HepG2 (cell line): Measurements from ENCODE around the gene MYH9. TPM values are rescaled to one million over a fixed set of nuclear protein-coding genes. Genes with fewer than 3 reads are reported as not detected.

Experiments used
- AKAP8 ChIP-seq: sonication (generic); formaldehyde crosslinking; IDR thresholded peaks from 2 replicates; pipeline ENCODE4 v1.5.1; 2020; ENCODE audit warnings: mild to moderate bottlenecking, missing genetic modification reagents
- ETV6 ChIP-seq: sonication (generic); formaldehyde crosslinking; conservative IDR thresholded peaks from 2 replicates; pipeline ENCODE4 v1.4.0; 2020; ENCODE audit warnings: missing genetic modification reagents
- HDAC2 ChIP-seq: sonication (generic); formaldehyde crosslinking; IDR thresholded peaks from 2 replicates; pipeline ENCODE4 v1.4.0; 2020; ENCODE audit warnings: missing genetic modification reagents
- JUNB ChIP-seq: sonication (generic); formaldehyde crosslinking; IDR thresholded peaks from 2 replicates; pipeline ENCODE4 v1.8.0; 2022; ENCODE audit warnings: missing genetic modification reagents, mild to moderate bottlenecking, borderline replicate concordance
- NPAS2 ChIP-seq: sonication (generic); formaldehyde crosslinking; IDR thresholded peaks from 2 replicates; pipeline ENCODE4 v1.8.0; 2022; ENCODE audit warnings: mild to moderate bottlenecking, missing genetic modification reagents, borderline replicate concordance
- SKI ChIP-seq: fragments of 450-650 bp; IDR thresholded peaks from one replicate; pipeline ENCODE4 v1.6.1; 2018; ENCODE audit warnings: mild to moderate bottlenecking; ENCODE audit not compliant: partially characterized antibody
- TOPORS ChIP-seq: sonication (generic); formaldehyde crosslinking; IDR thresholded peaks from 2 replicates; pipeline ENCODE4 v1.8.0; 2023; ENCODE audit warnings: mild to moderate bottlenecking, missing genetic modification reagents
- TP53 ChIP-seq: sonication (generic); formaldehyde crosslinking; conservative IDR thresholded peaks from 2 replicates; pipeline ENCODE4 v1.4.0; 2020; ENCODE audit warnings: missing genetic modification reagents
- ZFP41 ChIP-seq: sonication (generic); formaldehyde crosslinking; IDR thresholded peaks from 2 replicates; pipeline ENCODE4 v1.4.0; 2020; ENCODE audit warnings: mild to moderate bottlenecking, missing genetic modification reagents, borderline replicate concordance
- ZNF746 ChIP-seq: sonication (generic); formaldehyde crosslinking; IDR thresholded peaks from 2 replicates; pipeline ENCODE4 v1.8.0; 2022; ENCODE audit warnings: mild to moderate bottlenecking, missing genetic modification reagents
- polyA plus RNA-seq, 8 experiments: library from polyadenylated mRNA; depleted of rRNA in 3 of 8; stranded (reverse) in 7 of 8; unstranded in 1 of 8; fragments of >200 nt; fragmentation: Illumina TruSeq in 4 of 8; extraction: Trizol in 4 of 8; gene quantifications; 2 replicates each; pipeline versions ENCODE4 v1.2.1 to v1.2.3, GENCODE V29; 2011 to 2016; ENCODE audit warnings: low read depth in 4 of 8, missing spikeins in 1 of 8, mixed read lengths in 1 of 8; ENCODE audit not compliant: insufficient read depth in 1 of 8
- total RNA-seq, 5 experiments: library from RNA; depleted of rRNA; stranded (reverse); fragments of >200 nt; fragmentation: Illumina TruSeq; extraction: Trizol; gene quantifications; 2 replicates each; pipeline ENCODE4 v1.2.3, GENCODE V29; 2016; ENCODE audit warnings: low read depth in 1 of 5
- TF ChIP-seq, protein P1 (sequence below), 2 experiments: sonication (generic) in 1 of 2; formaldehyde crosslinking in 1 of 2; IDR thresholded peaks; 2 replicates each; pipeline versions ENCODE4 v1.5.1 to v1.6.1; 2011 to 2020; ENCODE audit warnings: borderline replicate concordance in 1 of 2, low read depth in 1 of 2, low read length in 1 of 2, mild to moderate bottlenecking in 1 of 2, missing genetic modification reagents in 1 of 2, moderate library complexity in 1 of 2
- TF ChIP-seq, protein P2 (sequence below): sonication (generic); formaldehyde crosslinking; IDR thresholded peaks from 2 replicates; pipeline ENCODE4 v1.5.0; 2020; ENCODE audit warnings: mild to moderate bottlenecking, missing genetic modification reagents, moderate library complexity
- TF ChIP-seq, protein P3 (sequence below): IDR thresholded peaks from 2 replicates; pipeline ENCODE4 v1.6.1; 2016; ENCODE audit warnings: missing compliant biosample characterization, missing genetic modification reagents, borderline replicate concordance
- TF ChIP-seq, protein P4 (sequence below): sonication (generic); formaldehyde crosslinking; IDR thresholded peaks from 2 replicates; pipeline ENCODE4 v1.8.1; 2023; ENCODE audit warnings: missing genetic modification reagents, inconsistent platforms, borderline replicate concordance
- TF ChIP-seq, protein P5 (sequence below): sonication (generic); formaldehyde crosslinking; IDR thresholded peaks from 2 replicates; pipeline ENCODE4 v1.5.0; 2020; ENCODE audit warnings: missing genetic modification reagents
- TF ChIP-seq, protein P6 (sequence below): sonication (generic); formaldehyde crosslinking; IDR thresholded peaks from 2 replicates; pipeline ENCODE4 v1.4.0; 2020; ENCODE audit warnings: missing genetic modification reagents

Gene MYH9
- total and polyA plus RNA-seq, 2 of the 13 experiments (the other 11 are each of a cell fraction or from before 2014, with no cell fraction given), result 50.7 to 98.5 TPM

DNA sequence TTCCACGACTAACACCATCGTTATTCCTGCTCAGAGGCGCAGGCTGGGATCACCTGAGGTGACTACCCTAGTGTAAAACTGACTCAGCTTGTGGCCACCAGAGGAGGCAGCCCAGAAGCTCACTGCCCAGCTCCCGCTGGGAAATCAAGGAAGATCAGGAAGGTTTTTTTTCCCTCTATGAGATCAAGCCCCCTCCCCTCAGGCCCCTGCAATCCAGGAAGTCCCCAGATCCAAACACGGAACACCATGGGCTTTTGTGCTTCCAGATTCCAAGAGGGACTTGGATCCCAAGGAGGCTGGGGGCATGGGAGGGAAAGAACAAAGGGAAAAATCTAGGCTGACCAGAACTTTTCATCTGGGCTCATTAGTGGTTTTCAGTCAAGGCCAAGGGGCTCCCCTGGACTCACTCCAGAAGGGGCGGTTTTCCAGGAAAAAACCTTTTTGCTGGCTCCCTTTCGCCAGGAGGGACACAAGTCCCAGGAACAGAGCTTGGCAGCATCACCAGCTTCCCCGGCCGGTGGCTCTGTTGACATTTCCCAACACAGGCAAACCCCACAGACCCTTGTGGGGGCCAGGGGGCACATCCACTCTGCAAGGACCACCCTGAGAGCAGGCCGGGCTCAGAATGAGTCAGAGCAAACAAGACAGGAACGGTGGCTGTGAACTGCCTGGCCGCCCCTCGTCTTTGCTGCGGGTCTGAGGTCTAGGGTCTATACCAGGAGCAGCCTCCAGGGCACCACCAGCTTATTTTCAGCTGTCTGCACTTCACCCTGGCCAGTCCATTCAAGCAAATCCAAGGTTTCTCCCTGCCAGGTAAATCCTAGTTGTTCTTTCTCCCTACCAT lies 36.8 kb downstream of the MYH9 start (continued):
- TF ChIP-seq, protein P1, sequence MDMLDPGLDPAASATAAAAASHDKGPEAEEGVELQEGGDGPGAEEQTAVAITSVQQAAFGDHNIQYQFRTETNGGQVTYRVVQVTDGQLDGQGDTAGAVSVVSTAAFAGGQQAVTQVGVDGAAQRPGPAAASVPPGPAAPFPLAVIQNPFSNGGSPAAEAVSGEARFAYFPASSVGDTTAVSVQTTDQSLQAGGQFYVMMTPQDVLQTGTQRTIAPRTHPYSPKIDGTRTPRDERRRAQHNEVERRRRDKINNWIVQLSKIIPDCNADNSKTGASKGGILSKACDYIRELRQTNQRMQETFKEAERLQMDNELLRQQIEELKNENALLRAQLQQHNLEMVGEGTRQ (IDR thresholded peaks at IDR 0.05; ENCODE audit: low read depth, low read length), result no peak
- TF ChIP-seq, protein P1 (CRISPR knock-in tag; IDR thresholded peaks at IDR 0.05; ENCODE audit: borderline replicate concordance), result no peak
- TF ChIP-seq, protein P2, sequence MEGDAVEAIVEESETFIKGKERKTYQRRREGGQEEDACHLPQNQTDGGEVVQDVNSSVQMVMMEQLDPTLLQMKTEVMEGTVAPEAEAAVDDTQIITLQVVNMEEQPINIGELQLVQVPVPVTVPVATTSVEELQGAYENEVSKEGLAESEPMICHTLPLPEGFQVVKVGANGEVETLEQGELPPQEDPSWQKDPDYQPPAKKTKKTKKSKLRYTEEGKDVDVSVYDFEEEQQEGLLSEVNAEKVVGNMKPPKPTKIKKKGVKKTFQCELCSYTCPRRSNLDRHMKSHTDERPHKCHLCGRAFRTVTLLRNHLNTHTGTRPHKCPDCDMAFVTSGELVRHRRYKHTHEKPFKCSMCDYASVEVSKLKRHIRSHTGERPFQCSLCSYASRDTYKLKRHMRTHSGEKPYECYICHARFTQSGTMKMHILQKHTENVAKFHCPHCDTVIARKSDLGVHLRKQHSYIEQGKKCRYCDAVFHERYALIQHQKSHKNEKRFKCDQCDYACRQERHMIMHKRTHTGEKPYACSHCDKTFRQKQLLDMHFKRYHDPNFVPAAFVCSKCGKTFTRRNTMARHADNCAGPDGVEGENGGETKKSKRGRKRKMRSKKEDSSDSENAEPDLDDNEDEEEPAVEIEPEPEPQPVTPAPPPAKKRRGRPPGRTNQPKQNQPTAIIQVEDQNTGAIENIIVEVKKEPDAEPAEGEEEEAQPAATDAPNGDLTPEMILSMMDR (CRISPR knock-in tag), result peak; percentile 24; the same call in 1 of the 2 replicates
- TF ChIP-seq, protein P3, sequence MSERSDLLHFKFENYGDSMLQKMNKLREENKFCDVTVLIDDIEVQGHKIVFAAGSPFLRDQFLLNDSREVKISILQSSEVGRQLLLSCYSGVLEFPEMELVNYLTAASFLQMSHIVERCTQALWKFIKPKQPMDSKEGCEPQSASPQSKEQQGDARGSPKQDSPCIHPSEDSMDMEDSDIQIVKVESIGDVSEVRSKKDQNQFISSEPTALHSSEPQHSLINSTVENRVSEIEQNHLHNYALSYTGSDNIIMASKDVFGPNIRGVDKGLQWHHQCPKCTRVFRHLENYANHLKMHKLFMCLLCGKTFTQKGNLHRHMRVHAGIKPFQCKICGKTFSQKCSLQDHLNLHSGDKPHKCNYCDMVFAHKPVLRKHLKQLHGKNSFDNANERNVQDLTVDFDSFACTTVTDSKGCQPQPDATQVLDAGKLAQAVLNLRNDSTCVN (CRISPR knock-in tag), result no peak; the same call in 1 of the 2 replicates
- TF ChIP-seq HDAC2 (CRISPR knock-in tag), result peak; percentile 92
- 0 out of 2 replicates have a peak, but pooled peaks have one; percentile 53 for TF ChIP-seq TP53
- TF ChIP-seq, protein P4, sequence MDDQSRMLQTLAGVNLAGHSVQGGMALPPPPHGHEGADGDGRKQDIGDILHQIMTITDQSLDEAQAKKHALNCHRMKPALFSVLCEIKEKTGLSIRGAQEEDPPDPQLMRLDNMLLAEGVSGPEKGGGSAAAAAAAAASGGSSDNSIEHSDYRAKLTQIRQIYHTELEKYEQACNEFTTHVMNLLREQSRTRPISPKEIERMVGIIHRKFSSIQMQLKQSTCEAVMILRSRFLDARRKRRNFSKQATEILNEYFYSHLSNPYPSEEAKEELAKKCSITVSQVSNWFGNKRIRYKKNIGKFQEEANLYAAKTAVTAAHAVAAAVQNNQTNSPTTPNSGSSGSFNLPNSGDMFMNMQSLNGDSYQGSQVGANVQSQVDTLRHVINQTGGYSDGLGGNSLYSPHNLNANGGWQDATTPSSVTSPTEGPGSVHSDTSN, result no peak
- peak; percentile 77 for TF ChIP-seq SKI
- TF ChIP-seq ETV6, result no peak
- no peak for TF ChIP-seq TOPORS
- TF ChIP-seq AKAP8 (CRISPR knock-in tag), result no peak; the same call in 1 of the 2 replicates
- TF ChIP-seq, protein P5, sequence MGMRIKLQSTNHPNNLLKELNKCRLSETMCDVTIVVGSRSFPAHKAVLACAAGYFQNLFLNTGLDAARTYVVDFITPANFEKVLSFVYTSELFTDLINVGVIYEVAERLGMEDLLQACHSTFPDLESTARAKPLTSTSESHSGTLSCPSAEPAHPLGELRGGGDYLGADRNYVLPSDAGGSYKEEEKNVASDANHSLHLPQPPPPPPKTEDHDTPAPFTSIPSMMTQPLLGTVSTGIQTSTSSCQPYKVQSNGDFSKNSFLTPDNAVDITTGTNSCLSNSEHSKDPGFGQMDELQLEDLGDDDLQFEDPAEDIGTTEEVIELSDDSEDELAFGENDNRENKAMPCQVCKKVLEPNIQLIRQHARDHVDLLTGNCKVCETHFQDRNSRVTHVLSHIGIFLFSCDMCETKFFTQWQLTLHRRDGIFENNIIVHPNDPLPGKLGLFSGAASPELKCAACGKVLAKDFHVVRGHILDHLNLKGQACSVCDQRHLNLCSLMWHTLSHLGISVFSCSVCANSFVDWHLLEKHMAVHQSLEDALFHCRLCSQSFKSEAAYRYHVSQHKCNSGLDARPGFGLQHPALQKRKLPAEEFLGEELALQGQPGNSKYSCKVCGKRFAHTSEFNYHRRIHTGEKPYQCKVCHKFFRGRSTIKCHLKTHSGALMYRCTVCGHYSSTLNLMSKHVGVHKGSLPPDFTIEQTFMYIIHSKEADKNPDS (CRISPR knock-in tag), result no peak; the same call in 1 of the 2 replicates
- no peak for TF ChIP-seq ZFP41 (CRISPR knock-in tag)
- TF ChIP-seq, protein P6, sequence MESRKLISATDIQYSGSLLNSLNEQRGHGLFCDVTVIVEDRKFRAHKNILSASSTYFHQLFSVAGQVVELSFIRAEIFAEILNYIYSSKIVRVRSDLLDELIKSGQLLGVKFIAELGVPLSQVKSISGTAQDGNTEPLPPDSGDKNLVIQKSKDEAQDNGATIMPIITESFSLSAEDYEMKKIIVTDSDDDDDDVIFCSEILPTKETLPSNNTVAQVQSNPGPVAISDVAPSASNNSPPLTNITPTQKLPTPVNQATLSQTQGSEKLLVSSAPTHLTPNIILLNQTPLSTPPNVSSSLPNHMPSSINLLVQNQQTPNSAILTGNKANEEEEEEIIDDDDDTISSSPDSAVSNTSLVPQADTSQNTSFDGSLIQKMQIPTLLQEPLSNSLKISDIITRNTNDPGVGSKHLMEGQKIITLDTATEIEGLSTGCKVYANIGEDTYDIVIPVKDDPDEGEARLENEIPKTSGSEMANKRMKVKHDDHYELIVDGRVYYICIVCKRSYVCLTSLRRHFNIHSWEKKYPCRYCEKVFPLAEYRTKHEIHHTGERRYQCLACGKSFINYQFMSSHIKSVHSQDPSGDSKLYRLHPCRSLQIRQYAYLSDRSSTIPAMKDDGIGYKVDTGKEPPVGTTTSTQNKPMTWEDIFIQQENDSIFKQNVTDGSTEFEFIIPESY, result peak; percentile 59
- peak; percentile 84; the same call in 1 of the 2 replicates for TF ChIP-seq ZNF746 (CRISPR knock-in tag)
- no peak for TF ChIP-seq NPAS2 (CRISPR knock-in tag)
- TF ChIP-seq JUNB (CRISPR knock-in tag), result peak; percentile 42; the same call in 1 of the 2 replicates
